AG09309 (cell line): ENCODE results near the gene PRLR.

Experiments used
- DNase-seq: peaks from one replicate; pipeline ENCODE4 v3.0.0-alpha.2; 2010; ENCODE audit warnings: low read depth
- H3K4me3 ChIP-seq: 2 replicates; pipeline ENCODE4 v1.5.1; 2011; ENCODE audit warnings: mild to moderate bottlenecking, low read depth, low read length, moderate library complexity; ENCODE audit not compliant: control insufficient read depth
- CTCF ChIP-seq: IDR thresholded peaks from 2 replicates; pipeline ENCODE4 v1.5.1; 2011; ENCODE audit warnings: mild to moderate bottlenecking, low read depth, low read length, inconsistent platforms; ENCODE audit not compliant: insufficient read depth, control insufficient read depth; ENCODE audit errors: missing control alignments

Gene PRLR

GRCh38 chr5:35182910-35183535, 47.3 kb downstream of the PRLR start:
- TF ChIP-seq CTCF = peak; percentile 81
- DNase-seq = no peak
- no peak overlapping the region for H3K4me3 ChIP-seq

- no peak for DNase-seq
- no peak overlapping the region for H3K4me3 ChIP-seq
- no peak for TF ChIP-seq CTCF
These were observed 47.8 kb downstream of the PRLR start for GRCh38 chr5:35182486-35182885.

GRCh38 chr5:35180046-35180445, 50.2 kb downstream of the PRLR start:
- TF ChIP-seq CTCF = no peak
- no peak for DNase-seq
- H3K4me3 ChIP-seq = no peak overlapping the region

- no peak overlapping the region for H3K4me3 ChIP-seq
- DNase-seq = no peak
- no peak for TF ChIP-seq CTCF
These were observed 52.5 kb downstream of the PRLR start for GRCh38 chr5:35177783-35178182.

- no peak overlapping the region for H3K4me3 ChIP-seq
- no peak for DNase-seq
- TF ChIP-seq CTCF = no peak
These were observed 57.8 kb downstream of the PRLR start for GRCh38 chr5:35172533-35172932.

- no peak for TF ChIP-seq CTCF
These were observed 58.3 kb downstream of the PRLR start for GRCh38 chr5:35171991-35172390.

GRCh38 chr5:35171078-35171477, 59.2 kb downstream of the PRLR start:
- no peak for TF ChIP-seq CTCF
- no peak overlapping the region for H3K4me3 ChIP-seq
- no peak for DNase-seq

More at GRCh38 chr5:35171991-35172390, 58.3 kb downstream of the PRLR start:
- DNase-seq = no peak
- H3K4me3 ChIP-seq = no peak overlapping the region
